Astrocyte of the cerebellum (primary cell): ENCODE measurements around the gene CLEC20A.

ENCODE experiments used
- DNase-seq: peaks from one replicate; pipeline ENCODE4 v3.0.0-alpha.2; 2011; ENCODE audit warnings: low read depth
- H3K4me3 ChIP-seq: 2 replicates; pipeline ENCODE4 v1.5.1; 2011; ENCODE audit warnings: mild to moderate bottlenecking, low read depth, low read length, moderate library complexity
- in situ Hi-C: cut with HindIII; loops from 2 replicates; pipeline ENCODE4 v1.10.0; 2017; ENCODE audit warnings: low sequenced_read_pairs
- TF ChIP-seq, protein P1 (sequence below): IDR thresholded peaks from 2 replicates; pipeline ENCODE4 v1.5.1; 2012; ENCODE audit warnings: low read length, low read depth, moderate library complexity, mild to moderate bottlenecking; ENCODE audit errors: missing control alignments

The CLEC20A gene

DNA sequence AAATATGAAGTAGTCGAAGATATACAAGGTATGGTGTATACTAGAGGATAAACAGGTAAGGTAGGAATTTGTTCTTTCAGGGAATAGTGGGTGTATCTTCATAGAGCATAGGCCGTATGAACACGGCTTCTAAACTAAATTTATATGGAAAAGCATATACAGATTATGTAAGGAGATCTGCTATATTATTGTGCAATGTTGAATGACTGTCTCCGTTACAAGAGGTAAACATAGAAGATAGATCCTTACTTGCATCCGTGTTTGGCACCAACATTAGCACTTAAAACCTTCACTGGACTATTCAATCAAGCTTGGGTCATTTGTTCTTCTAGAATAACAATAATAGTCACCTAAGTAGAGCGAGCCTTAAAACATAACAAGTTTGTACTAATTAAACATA lies 45.9 kb downstream of the CLEC20A start:
- TF ChIP-seq, protein P1, sequence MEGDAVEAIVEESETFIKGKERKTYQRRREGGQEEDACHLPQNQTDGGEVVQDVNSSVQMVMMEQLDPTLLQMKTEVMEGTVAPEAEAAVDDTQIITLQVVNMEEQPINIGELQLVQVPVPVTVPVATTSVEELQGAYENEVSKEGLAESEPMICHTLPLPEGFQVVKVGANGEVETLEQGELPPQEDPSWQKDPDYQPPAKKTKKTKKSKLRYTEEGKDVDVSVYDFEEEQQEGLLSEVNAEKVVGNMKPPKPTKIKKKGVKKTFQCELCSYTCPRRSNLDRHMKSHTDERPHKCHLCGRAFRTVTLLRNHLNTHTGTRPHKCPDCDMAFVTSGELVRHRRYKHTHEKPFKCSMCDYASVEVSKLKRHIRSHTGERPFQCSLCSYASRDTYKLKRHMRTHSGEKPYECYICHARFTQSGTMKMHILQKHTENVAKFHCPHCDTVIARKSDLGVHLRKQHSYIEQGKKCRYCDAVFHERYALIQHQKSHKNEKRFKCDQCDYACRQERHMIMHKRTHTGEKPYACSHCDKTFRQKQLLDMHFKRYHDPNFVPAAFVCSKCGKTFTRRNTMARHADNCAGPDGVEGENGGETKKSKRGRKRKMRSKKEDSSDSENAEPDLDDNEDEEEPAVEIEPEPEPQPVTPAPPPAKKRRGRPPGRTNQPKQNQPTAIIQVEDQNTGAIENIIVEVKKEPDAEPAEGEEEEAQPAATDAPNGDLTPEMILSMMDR = no peak
- in situ Hi-C loops = loop anchor here (10.0 kb wide), 1 partner anchor 64 kb away; the partner anchor contains the start of gene TEX35
- no peak for DNase-seq
- no peak overlapping the region for H3K4me3 ChIP-seq

DNA sequence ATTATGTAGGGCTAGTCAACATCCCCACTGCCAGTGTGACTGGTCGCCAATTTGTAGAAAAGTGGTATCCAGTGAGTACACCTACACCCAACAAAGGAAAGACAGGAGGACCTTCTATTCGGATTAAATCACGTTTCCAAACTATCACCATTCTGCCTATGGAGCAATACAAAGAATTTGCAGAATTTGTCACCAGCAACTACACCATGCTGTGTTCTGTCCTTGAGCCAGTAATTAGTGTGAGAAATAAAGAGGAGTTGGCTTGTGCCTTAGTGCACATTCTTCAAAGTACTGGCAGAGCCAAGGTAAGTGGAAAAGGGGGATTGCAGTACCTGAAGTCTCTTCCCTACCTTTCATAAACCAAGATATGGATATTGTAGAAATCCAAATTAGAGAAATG lies 53.8 kb downstream of the CLEC20A start:
- TF ChIP-seq, protein P1 = no peak
- DNase-seq = no peak
- H3K4me3 ChIP-seq = no peak overlapping the region
- in situ Hi-C loops = no loop called here

DNA sequence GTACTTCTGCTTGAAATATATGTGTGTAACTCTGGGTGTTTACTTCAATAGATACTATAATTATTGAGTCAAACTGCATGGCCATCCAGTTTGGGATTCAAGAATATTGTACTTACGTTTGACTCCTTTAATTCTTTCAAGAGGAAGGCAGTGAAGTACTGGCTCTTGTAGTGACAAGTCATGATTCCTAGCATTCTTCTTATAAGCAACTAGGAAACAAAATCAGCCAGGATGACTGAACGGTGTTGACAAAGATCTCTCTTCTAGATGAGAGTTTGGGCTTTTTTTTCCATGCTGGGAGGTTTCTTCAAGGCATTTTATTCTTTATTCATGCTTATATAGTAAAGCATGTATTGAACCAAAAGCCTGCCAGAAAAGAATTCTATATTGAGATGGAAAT lies 58.3 kb downstream of the CLEC20A start:
- in situ Hi-C loops = no loop called here
- no peak for DNase-seq
- TF ChIP-seq, protein P1 = no peak
- H3K4me3 ChIP-seq = no peak overlapping the region

DNA sequence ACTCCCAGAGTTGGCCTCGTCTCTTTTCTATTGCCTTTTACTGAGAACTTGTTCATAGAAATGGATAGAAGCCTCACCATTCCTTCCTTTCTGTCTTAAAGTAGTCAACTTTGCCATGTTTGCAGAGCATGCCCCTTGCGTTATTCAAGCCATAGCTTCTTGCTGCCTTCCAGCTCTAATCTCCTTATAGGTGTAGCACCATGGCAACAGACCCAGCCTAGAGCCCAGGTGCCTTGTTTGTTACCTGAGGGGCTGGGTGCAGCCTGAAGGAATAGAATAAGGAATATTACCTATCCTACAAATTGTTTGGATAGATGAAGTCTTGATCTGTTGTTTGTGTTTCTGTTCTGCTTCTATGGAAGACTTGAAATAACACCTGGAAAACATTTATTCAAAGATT lies 59.9 kb downstream of the CLEC20A start:
- H3K4me3 ChIP-seq = no peak overlapping the region
- in situ Hi-C loops = no loop called here
- no peak for DNase-seq
- TF ChIP-seq, protein P1 = no peak

DNA sequence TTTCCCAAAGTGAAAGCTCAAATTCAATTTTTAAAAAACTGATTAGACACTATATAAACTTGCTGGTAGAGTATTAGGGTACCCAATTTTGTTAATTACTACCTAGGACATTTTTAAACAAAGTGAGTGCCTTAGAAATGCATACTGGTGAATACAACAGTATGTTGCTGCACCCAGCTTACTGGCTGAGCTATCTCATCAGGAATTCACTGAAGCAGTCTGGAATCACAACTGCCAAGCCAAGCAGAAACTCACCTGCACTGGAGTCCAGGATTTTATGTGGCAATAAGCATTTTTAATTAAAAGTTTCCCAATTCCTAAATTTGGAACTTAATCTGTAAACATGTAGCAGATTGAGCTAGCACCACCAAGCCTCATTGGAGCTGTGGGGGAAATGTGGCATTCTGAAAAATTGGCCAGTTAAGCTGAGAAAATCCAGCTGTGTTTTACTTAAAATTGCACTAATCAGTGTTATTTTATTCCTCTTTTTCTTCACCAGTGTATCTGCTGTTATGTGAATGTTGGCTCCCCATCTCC lies 61.8 kb downstream of the CLEC20A start:
- in situ Hi-C loops = no loop called here
- H3K4me3 ChIP-seq = no peak overlapping the region
- TF ChIP-seq, protein P1 = no peak
- no peak for DNase-seq

DNA sequence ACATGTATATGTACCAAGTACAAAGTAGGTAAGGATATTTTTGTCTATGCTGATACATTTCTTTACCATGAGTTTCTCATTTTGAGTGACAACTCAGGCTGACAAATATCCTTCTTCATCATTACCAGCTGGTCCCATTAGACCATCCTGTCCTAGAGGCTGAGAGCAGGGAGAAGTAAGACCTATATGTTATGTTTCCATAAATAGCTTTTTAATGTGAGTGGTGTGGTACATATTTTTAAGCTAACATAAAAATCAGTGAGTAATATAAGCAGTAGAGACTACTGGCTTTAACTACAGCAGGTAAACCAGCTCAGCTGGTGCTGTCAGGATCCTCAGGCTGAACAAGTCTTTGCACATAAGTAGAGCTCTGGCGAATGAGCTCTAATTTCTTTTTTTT lies 62.4 kb downstream of the CLEC20A start:
- H3K4me3 ChIP-seq = no peak overlapping the region
- no peak for DNase-seq
- in situ Hi-C loops = no loop called here
- TF ChIP-seq, protein P1 = no peak
